ENCODE results near the gene OR5H2.

- TF ChIP-seq MXI1 (conservative IDR thresholded peaks at IDR 0.05; ENCODE audit: poor library complexity, severe bottlenecking) (no peak), RAD21 (conservative IDR thresholded peaks at IDR 0.05) (no peak), EP300 (conservative IDR thresholded peaks at IDR 0.05; ENCODE audit: poor library complexity, severe bottlenecking) (no peak)
- TF ChIP-seq, protein P1, sequence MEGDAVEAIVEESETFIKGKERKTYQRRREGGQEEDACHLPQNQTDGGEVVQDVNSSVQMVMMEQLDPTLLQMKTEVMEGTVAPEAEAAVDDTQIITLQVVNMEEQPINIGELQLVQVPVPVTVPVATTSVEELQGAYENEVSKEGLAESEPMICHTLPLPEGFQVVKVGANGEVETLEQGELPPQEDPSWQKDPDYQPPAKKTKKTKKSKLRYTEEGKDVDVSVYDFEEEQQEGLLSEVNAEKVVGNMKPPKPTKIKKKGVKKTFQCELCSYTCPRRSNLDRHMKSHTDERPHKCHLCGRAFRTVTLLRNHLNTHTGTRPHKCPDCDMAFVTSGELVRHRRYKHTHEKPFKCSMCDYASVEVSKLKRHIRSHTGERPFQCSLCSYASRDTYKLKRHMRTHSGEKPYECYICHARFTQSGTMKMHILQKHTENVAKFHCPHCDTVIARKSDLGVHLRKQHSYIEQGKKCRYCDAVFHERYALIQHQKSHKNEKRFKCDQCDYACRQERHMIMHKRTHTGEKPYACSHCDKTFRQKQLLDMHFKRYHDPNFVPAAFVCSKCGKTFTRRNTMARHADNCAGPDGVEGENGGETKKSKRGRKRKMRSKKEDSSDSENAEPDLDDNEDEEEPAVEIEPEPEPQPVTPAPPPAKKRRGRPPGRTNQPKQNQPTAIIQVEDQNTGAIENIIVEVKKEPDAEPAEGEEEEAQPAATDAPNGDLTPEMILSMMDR (IDR thresholded peaks at IDR 0.05; ENCODE audit: poor library complexity, severe bottlenecking) = no peak
These were observed 20.3 kb upstream of the OR5H2 start for GRCh38 chr3:98262046-98262445.
